GM10847 (cell line): ENCODE measurements around the gene CAMTA1.

Experiments used
- POLR2A ChIP-seq: IDR thresholded peaks from 2 replicates; pipeline ENCODE4 v1.6.1; 2011; ENCODE audit not compliant: insufficient read length; ENCODE audit errors: extremely low read depth

CAMTA1 gene

GRCh38 chr1:7127322-7128075, 342.2 kb downstream of the CAMTA1 start:
- no peak for TF ChIP-seq POLR2A

GRCh38 chr1:7128293-7128692, 343.0 kb downstream of the CAMTA1 start:
- TF ChIP-seq POLR2A, result no peak

DNA sequence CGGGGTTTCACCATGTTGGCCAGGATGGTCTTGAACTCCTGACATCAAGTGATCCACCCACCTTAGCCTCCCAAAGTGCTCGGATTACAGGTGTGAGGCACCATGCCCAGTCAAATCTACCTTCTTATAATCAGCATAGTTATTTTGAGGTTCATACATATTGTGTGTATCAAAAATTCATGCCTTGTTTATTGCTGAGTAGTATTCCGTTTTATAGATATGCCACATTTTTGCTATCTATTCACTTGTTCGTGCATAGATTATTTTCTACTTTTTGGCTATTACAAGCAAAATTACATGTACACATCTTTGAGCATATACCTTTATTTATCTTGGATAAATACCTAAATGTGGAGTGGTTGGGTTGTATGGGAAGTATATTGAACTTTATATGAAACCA, 344.9 kb downstream of the CAMTA1 start:
- no peak for TF ChIP-seq POLR2A

DNA sequence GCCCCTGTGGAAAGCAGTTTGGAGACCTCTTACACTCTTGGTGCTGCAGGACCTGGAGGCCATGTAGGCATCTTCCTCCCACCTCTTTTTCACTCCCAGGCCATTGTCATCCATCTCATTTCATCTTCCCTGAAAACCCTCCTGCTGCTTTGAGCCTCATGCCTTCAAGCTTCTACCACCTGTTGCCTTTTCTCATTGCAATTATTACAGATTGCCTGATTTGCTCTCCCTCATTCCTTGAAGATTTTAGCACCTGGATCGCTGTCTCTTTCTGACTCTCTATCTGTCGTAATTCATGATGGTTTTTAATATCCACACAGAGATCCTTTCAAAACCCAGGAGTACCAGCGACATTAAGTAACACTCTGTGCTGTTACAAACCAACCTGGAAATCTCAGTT, 350.2 kb downstream of the CAMTA1 start:
- TF ChIP-seq POLR2A, result no peak

DNA sequence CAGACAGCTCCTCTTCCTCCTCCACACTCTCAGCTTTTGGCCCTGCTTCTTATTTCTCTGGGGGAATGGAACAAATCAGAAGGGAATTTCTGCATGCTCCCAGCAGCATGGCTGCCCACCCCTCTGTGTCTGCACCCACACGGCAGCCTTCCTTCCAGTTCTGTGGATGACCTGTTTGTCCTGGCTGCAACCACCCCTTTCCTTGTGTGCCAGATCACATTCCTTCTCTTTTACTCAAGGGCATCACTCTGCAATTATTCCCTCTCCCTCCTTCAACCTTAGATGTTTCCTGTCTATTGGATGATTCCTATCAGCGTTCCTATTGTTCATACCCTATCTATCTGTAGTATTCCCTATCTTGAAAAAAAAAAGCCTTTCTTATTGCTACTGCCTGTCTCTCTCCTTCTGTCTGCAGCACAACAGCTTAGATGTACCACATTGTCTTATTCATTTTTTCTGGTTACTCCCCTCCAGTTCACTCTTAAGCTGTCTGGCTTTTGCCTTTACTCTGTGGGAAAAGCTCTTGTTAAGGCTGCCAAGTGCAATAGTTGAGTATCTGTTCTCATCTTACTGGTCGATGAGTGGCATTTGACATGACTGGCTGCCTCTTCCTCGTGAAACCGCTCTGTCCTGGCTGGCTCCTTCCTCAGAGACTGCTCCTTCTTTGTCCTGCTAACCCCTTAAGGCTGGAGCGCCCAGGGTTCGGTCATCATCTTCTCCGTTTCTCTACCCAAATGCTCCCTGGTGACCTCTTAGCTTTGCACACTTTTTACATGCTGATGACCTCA, 351.1 kb downstream of the CAMTA1 start:
- TF ChIP-seq POLR2A, result no peak

GRCh38 chr1:7140251-7140650, 355.0 kb downstream of the CAMTA1 start:
- no peak for TF ChIP-seq POLR2A

- TF ChIP-seq POLR2A, result no peak
Measured at GRCh38 chr1:7145947-7146346, 360.7 kb downstream of the CAMTA1 start.

GRCh38 chr1:7146710-7147109, 361.5 kb downstream of the CAMTA1 start:
- TF ChIP-seq POLR2A, result no peak

DNA sequence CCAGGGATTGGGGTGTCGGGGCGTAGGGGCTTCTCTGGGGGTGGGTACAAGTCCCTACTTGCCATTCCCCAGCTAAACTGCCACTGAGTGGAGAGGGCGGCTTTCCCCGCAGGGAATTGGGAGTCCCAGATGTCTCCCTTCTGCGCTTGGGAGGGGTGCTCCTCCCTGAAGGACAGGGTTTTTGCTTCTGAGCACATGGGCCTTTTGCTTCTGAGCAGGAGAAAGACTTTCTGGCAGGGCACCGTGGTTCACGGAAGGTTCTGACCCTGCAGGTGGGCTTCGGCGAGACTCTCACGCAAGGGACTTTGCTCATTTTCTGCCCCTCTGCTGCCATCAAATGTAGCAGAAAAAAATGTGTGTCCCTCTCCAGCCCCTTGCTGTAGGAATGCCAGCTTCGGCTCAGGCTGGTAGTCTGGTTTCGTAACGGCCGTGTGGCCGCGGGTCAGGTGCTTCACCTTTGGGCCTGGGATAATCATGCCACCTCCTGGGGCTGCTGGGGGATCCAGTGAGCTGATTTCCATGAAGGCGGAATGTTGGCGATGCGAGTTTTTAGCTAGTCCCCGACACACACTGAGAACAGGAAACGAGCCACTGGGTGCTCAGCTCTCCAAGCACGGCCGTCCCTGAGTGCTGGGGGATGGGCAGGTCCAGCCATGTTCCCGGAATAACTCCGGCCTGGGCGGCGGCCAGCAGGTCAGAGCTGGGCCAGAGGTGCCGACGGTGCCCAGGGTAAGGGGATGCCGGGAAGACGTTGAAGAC, 364.0 kb downstream of the CAMTA1 start:
- TF ChIP-seq POLR2A, result no peak

DNA sequence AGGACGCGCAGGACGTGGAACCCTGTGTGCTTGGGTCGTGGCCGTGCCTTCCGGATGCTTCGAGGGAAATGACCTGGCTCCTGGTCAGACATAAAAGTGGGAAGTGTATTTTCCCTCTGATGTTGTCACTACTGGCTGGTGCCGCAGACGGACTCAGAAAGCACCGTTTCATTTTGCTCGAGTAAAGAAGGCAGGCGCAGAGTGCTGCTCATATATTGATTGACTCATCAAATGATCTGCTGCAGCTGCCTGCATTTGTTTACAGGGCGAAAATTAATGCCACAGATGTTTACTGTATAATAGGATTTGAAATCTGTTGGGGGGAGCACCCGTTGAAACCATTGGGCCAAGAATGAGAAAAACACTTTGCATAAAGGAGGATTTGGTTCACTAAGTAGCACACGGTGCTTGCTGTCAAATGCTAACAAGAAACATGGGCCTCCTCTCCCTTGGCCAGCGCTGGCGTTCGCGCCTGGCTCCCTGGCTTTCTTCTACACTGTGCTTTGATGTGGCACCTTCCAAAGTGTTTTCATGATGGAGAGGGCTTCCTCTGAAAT, 365.5 kb downstream of the CAMTA1 start:
- TF ChIP-seq POLR2A, result no peak

DNA sequence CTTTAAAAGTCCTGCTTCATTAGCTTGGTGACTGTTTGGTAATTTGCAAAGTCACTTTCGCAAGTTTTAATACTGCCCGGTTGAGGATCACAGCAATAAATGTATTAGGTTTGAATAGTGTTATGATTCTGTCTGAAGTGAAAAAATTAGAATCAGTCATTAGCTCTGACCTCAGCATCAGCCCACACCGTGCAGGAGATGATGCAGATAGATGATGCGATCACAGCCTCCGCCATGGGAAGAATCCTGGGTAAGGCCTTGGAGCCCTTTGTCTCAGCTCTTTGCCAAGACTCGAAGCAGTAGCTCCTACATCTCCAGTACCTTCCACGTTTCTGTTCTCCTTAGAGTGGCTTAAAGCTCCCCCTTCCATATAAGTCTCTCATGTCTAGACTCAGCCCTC, 366.7 kb downstream of the CAMTA1 start:
- TF ChIP-seq POLR2A, result no peak

- no peak for TF ChIP-seq POLR2A
Measured at GRCh38 chr1:7152655-7153054, 367.4 kb downstream of the CAMTA1 start.

DNA sequence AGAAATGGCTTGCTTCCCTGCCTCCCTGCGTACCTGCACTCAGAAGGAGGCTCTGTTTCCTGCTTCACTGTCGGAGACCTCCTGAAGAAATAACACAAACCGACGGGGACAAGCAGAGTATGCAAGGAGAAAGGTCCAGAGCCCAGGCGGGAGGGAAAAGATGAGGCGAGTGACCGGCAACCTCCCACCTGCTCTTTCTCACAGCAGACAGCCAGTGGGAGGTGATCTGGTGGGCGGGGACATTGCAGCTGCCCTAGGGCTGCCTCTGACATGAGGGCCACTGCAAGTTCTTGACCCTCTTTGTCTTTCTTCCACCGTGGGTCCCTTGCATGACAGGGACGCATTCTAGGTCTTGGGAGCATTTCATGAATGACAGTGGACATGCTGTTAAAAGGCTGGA, 368.2 kb downstream of the CAMTA1 start:
- TF ChIP-seq POLR2A, result no peak

DNA sequence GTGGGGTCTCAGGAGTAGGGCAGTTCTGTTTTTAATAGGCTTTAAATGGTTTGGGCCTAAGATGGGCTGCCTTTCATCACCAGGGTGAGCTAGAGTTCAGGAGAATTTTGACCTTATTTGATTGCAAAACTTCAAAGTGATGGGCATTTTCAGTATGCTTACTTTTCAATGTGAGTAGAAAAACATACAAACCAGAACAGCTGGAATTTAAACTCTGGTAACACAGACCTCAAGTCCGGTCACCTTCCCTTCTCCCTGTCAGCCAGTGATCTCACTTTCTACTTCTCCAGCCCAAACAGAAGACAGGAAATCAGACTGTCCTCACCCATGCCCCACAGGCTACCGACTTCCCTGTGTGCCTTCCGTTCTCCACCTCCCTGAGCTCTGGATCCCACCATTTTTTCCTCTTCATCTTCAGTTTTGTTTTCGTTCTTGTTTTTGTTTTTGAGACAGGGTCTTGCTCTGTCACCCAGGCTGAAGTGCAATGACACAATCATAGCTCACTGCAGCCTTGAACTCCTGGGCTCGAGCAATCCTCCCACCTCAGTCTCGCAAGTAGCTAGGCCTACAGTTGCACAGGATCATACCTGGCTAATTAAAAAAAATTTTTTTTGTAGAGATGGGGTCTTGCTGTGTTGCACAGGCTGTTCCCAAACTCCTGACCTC, 374.0 kb downstream of the CAMTA1 start:
- no peak for TF ChIP-seq POLR2A

DNA sequence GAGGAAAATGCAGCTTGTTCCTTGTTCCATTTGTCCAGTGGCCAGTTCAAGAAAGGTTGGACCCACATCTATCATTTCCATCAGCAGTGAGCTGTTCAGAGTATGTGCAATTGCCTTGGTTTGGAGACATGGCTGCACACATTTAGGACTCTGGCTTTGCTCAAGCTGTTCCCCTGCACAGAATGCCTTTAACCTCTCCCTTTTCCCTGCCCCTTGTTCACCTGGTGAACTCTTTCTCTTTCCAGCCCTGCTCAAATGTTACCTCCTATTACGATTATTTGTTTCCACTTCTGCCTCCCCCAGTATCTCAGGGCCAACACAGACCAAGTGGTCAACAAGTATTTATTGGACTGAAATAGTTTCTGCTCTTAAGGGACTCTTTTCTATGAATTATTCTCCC, 385.9 kb downstream of the CAMTA1 start:
- no peak for TF ChIP-seq POLR2A

DNA sequence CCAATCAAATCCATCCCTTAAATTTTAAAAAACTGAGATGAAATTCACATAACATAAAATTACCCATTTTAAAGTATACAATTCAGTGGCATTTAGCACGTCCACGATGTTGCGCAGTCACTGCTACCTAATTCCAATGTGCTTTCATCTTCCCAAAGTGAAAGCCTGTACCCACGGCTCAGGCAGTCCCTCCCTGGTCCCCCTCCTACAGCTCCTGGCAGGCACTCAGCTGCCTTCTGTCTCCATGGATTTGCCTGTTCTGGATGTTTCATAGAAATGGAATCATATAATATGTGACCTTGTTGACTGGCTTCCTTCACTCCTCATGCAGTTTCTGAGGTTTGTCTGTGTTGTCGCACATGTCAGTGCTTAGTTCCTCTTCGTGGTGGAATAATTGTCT, 386.3 kb downstream of the CAMTA1 start:
- no peak for TF ChIP-seq POLR2A

- no peak for TF ChIP-seq POLR2A
Measured at GRCh38 chr1:7172804-7173203, 387.6 kb downstream of the CAMTA1 start.
